ENCODE measurements around the gene DLG2. TPM values are rescaled to one million over a fixed set of nuclear protein-coding genes. Genes with fewer than 3 reads are reported as not detected.

Gene DLG2
- total and polyA plus RNA-seq, 2 of the 4 experiments (the other 2 are of a cell fraction), result 0.31 to 0.36 TPM

DNA sequence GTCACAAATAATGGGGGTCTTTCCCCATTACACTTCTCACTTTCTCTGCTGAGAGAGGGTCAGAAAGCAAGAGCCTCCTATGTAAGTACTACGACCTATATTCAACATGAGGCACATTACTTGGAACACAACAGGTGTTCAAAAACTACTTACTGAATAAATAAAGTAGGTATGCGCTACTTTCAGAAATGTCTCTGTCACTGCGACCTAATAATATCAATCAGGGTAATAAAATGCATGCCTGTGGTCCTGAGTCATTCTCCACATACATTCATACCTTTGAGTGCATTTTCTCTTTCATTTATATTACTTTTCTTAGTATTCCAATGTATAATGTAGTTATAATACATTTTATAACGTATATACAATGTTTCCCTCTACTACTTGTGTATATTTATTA lies 838.9 kb downstream of the DLG2 start:
- dilution Hi-C loops (cut with HindIII; ENCODE audit: low sequenced_read_pairs, unreplicated experiment), result no loop called here
- Histone ChIP-seq H3K4me1 (ENCODE audit: control insufficient read depth, insufficient read depth, low read length) (no peaks in the 10 kb centered on the region), H2BK20ac (ENCODE audit: low read depth, low read length) (no peak overlapping the region), H4K5ac (ENCODE audit: low read depth, low read length) (no peak overlapping the region), H3K4me2 (ENCODE audit: low read depth, low read length) (no peak overlapping the region), H3K9me1 (ENCODE audit: insufficient read depth, low read length) (no peaks in the 10 kb centered on the region), H3K56ac (ENCODE audit: extremely low read depth, insufficient read depth, low read length) (no peak overlapping the region), H3K9ac (ENCODE audit: low read depth, low read length) (no peak overlapping the region), H3K27ac (ENCODE audit: insufficient read depth, low read length) (no peak overlapping the region), H4K91ac (ENCODE audit: insufficient read depth, low read depth, low read length) (no peak overlapping the region), H3K9me3 (ENCODE audit: control insufficient read depth, insufficient read depth, low read length) (no peaks in the 10 kb centered on the region), H3K27me3 (ENCODE audit: control insufficient read depth, insufficient read depth, low read length) (no peaks in the 10 kb centered on the region), H3K4me3 (ENCODE audit: insufficient read depth, low read depth, low read length) (no peak overlapping the region), H4K8ac (ENCODE audit: low read depth in 2 of 2, low read length in 2 of 2) (no peak overlapping the region), H2BK5ac (ENCODE audit: low read depth, low read length, poor library complexity, severe bottlenecking) (no peak overlapping the region), H3K18ac (ENCODE audit: low read depth, low read length) (no peak overlapping the region), H3K4ac (ENCODE audit: low read depth, low read length) (no peak overlapping the region), H2AFZ (replicated peaks; ENCODE audit: low read length, poor library complexity) (no peak overlapping the region), H3K14ac (replicated peaks; ENCODE audit: low read depth, low read length) (no peak overlapping the region), H3K79me1 (ENCODE audit: low read depth in 1 of 2, low read length in 2 of 2) (no peaks in the 10 kb centered on the region), H2AK9ac (replicated peaks; ENCODE audit: low read depth, low read length, poor library complexity) (no peak overlapping the region), H3K36me3 (ENCODE audit: control insufficient read depth, insufficient read depth, low read length) (no peaks in the 10 kb centered on the region), H2BK120ac (ENCODE audit: low read depth, low read length) (no peak overlapping the region), H4K20me1 (ENCODE audit: insufficient read depth, low read length) (no peaks in the 10 kb centered on the region), H2AK5ac (ENCODE audit: low read depth, low read length) (no peak overlapping the region), H3K23ac (ENCODE audit: low read depth, low read length) (no peak overlapping the region), H2BK15ac (ENCODE audit: low read depth, low read length) (no peak overlapping the region)
- no peak for DNase-seq
- ChIA-PET POLR2A (ENCODE audit: unreplicated experiment) (no interaction called here), CTCF (no interaction called here)
- WGBS, 2 experiments (ENCODE audit: extremely low coverage in 2 of 2, insufficient read length in 1 of 2), result no CpG with 5 or more reads among the region's 4 CpGs
- intact Hi-C loops (cut with micrococcal nuclease), result loop anchor here (10.0 kb wide), 1 partner anchor 1487 kb away; no protein-coding TSS in a partner anchor
- TF ChIP-seq MXI1 (IDR thresholded peaks at IDR 0.05; ENCODE audit: borderline replicate concordance, low read depth, low read length) (no peak), RAD21 (IDR thresholded peaks at IDR 0.05; ENCODE audit: low read length) (no peak), NFE2L2 (IDR thresholded peaks at IDR 0.05; ENCODE audit: low read depth, low read length) (no peak), RCOR1 (IDR thresholded peaks at IDR 0.05; ENCODE audit: insufficient replicate concordance, low read length) (no peak), POLR2A (IDR thresholded peaks at IDR 0.05; ENCODE audit: low read depth, low read length) (no peak), MAZ (IDR thresholded peaks at IDR 0.05; ENCODE audit: borderline replicate concordance, low read depth, low read length) (no peak), CHD1 (IDR thresholded peaks at IDR 0.05; ENCODE audit: low read depth, low read length) (no peak), CEBPB (IDR thresholded peaks at IDR 0.05; ENCODE audit: low read depth, low read length) (no peak), SMC3 (IDR thresholded peaks at IDR 0.05; ENCODE audit: low read depth, low read length) (no peak), RFX5 (IDR thresholded peaks at IDR 0.05; ENCODE audit: low read depth, low read length) (no peak), MAFK (IDR thresholded peaks at IDR 0.05; ENCODE audit: low read depth, low read length) (no peak), FOS (IDR thresholded peaks at IDR 0.05; ENCODE audit: low read depth, low read length) (no peak), BHLHE40 (IDR thresholded peaks at IDR 0.05; ENCODE audit: low read depth, low read length) (no peak)
- TF ChIP-seq, protein P1, sequence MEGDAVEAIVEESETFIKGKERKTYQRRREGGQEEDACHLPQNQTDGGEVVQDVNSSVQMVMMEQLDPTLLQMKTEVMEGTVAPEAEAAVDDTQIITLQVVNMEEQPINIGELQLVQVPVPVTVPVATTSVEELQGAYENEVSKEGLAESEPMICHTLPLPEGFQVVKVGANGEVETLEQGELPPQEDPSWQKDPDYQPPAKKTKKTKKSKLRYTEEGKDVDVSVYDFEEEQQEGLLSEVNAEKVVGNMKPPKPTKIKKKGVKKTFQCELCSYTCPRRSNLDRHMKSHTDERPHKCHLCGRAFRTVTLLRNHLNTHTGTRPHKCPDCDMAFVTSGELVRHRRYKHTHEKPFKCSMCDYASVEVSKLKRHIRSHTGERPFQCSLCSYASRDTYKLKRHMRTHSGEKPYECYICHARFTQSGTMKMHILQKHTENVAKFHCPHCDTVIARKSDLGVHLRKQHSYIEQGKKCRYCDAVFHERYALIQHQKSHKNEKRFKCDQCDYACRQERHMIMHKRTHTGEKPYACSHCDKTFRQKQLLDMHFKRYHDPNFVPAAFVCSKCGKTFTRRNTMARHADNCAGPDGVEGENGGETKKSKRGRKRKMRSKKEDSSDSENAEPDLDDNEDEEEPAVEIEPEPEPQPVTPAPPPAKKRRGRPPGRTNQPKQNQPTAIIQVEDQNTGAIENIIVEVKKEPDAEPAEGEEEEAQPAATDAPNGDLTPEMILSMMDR (conservative IDR thresholded peaks at IDR 0.05; ENCODE audit: low read depth, low read length), result no peak
- TF ChIP-seq, protein P2, sequence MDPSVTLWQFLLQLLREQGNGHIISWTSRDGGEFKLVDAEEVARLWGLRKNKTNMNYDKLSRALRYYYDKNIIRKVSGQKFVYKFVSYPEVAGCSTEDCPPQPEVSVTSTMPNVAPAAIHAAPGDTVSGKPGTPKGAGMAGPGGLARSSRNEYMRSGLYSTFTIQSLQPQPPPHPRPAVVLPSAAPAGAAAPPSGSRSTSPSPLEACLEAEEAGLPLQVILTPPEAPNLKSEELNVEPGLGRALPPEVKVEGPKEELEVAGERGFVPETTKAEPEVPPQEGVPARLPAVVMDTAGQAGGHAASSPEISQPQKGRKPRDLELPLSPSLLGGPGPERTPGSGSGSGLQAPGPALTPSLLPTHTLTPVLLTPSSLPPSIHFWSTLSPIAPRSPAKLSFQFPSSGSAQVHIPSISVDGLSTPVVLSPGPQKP (IDR thresholded peaks at IDR 0.05; ENCODE audit: borderline replicate concordance, low read depth, low read length), result no peak
- TF ChIP-seq, protein P3, sequence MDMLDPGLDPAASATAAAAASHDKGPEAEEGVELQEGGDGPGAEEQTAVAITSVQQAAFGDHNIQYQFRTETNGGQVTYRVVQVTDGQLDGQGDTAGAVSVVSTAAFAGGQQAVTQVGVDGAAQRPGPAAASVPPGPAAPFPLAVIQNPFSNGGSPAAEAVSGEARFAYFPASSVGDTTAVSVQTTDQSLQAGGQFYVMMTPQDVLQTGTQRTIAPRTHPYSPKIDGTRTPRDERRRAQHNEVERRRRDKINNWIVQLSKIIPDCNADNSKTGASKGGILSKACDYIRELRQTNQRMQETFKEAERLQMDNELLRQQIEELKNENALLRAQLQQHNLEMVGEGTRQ (IDR thresholded peaks at IDR 0.05; ENCODE audit: low read depth, low read length), result no peak
- no peak for ATAC-seq (ENCODE audit: low read depth)
- BruUV-seq (replicated peaks), result no TSS peak
- in situ Hi-C loops (cut with MboI; ENCODE audit: low sequenced_read_pairs), result loop anchor here (10.0 kb wide), 1 partner anchor 797 kb away; no protein-coding TSS in a partner anchor

Measured in IMR-90 (cell line).